Loucy (cell line): ENCODE measurements around the gene PARD6G.

Source experiments
- H2AFZ ChIP-seq: fragments of 200-600 bp; sonication (generic); 2 replicates; pipeline ENCODE4 v1.6.0; 2016; ENCODE audit warnings: antibody characterized with exemption, mild to moderate bottlenecking, low read length, moderate library complexity
- H3F3A ChIP-seq: fragments of 200-600 bp; 2 replicates; pipeline ENCODE4 v1.6.0; 2016; ENCODE audit warnings: antibody characterized with exemption, low read depth, mild to moderate bottlenecking
- H3K27me3 ChIP-seq: fragments of 200-600 bp; sonication (generic); 2 replicates; pipeline ENCODE4 v1.6.1; 2014; ENCODE audit warnings: low read length, mild to moderate bottlenecking; ENCODE audit not compliant: insufficient read depth, poor library complexity, severe bottlenecking
- H3K36me3 ChIP-seq: fragments of 200-600 bp; sonication (generic); 2 replicates; pipeline ENCODE4 v1.6.1; 2016; ENCODE audit warnings: low read length; ENCODE audit not compliant: insufficient read depth
- H3K4me1 ChIP-seq: fragments of 200-600 bp; sonication (generic); 2 replicates; pipeline ENCODE4 v1.5.1; 2014; ENCODE audit warnings: low read length, mild to moderate bottlenecking; ENCODE audit not compliant: insufficient read depth, poor library complexity, severe bottlenecking
- H3K4me2 ChIP-seq: fragments of 200-600 bp; sonication (generic); 2 replicates; pipeline ENCODE4 v1.6.0; 2014; ENCODE audit warnings: antibody characterized with exemption, low read length, low read depth, mild to moderate bottlenecking; ENCODE audit not compliant: poor library complexity, severe bottlenecking
- H3K4me3 ChIP-seq: fragments of 200-600 bp; sonication (generic); 2 replicates; pipeline ENCODE4 v1.5.1; 2014; ENCODE audit warnings: low read length, mild to moderate bottlenecking, mixed read lengths; ENCODE audit not compliant: poor library complexity, severe bottlenecking
- H3K79me2 ChIP-seq: fragments of 200-600 bp; sonication (generic); 2 replicates; pipeline ENCODE4 v1.6.1; 2014; ENCODE audit warnings: low read length; ENCODE audit not compliant: insufficient read depth
- H3K9ac ChIP-seq: fragments of 200-600 bp; sonication (generic); 2 replicates; pipeline ENCODE4 v1.6.0; 2014; ENCODE audit warnings: mild to moderate bottlenecking, low read depth, low read length, moderate library complexity; ENCODE audit not compliant: poor library complexity, severe bottlenecking
- H3K9me2 ChIP-seq: fragments of 200-600 bp; sonication (generic); replicated peaks from 2 replicates; pipeline ENCODE4 v1.6.1; 2016; ENCODE audit warnings: low read depth, low read length, mixed read lengths
- H3K9me3 ChIP-seq: fragments of 200-600 bp; sonication (generic); 2 replicates; pipeline ENCODE4 v1.6.1; 2014; ENCODE audit warnings: mild to moderate bottlenecking, antibody characterized with exemption, low read length, low read depth; ENCODE audit not compliant: insufficient read depth
- H4K20me1 ChIP-seq: fragments of 200-600 bp; sonication (generic); 2 replicates; pipeline ENCODE4 v1.6.0; 2014; ENCODE audit warnings: antibody characterized with exemption, low read length, mild to moderate bottlenecking; ENCODE audit not compliant: insufficient read depth, poor library complexity, severe bottlenecking
- EZH2phosphoT487 ChIP-seq: fragments of 200-600 bp; IDR thresholded peaks from 2 replicates; pipeline ENCODE4 v1.6.1; 2018; ENCODE audit warnings: antibody characterized with exemption, mild to moderate bottlenecking, moderate library complexity, borderline replicate concordance
- TF ChIP-seq, protein P1 (sequence below): fragments of 200-600 bp; sonication (generic); conservative IDR thresholded peaks from 2 replicates; pipeline ENCODE4 v1.5.1; 2014; ENCODE audit warnings: mild to moderate bottlenecking, antibody characterized with exemption, low read length

PARD6G gene

GRCh38 chr18:80231616-80232015, 15.7 kb downstream of the PARD6G start:
- Histone ChIP-seq H3K4me1 (no peaks in the 10 kb centered on the region), H3K4me2 (no peak overlapping the region), H3F3A (no peaks in the 10 kb centered on the region), H4K20me1 (no peaks in the 10 kb centered on the region), H3K27me3 (no peaks in the 10 kb centered on the region), H3K9me2 (no peaks in the 10 kb centered on the region), H3K9me3 (peaks cover 17% of the 10 kb centered on the region), H2AFZ (no peak overlapping the region), H3K4me3 (no peak overlapping the region), H3K79me2 (no peaks in the 10 kb centered on the region), H3K9ac (no peak overlapping the region), H3K36me3 (no peaks in the 10 kb centered on the region)
- TF ChIP-seq, protein P1, sequence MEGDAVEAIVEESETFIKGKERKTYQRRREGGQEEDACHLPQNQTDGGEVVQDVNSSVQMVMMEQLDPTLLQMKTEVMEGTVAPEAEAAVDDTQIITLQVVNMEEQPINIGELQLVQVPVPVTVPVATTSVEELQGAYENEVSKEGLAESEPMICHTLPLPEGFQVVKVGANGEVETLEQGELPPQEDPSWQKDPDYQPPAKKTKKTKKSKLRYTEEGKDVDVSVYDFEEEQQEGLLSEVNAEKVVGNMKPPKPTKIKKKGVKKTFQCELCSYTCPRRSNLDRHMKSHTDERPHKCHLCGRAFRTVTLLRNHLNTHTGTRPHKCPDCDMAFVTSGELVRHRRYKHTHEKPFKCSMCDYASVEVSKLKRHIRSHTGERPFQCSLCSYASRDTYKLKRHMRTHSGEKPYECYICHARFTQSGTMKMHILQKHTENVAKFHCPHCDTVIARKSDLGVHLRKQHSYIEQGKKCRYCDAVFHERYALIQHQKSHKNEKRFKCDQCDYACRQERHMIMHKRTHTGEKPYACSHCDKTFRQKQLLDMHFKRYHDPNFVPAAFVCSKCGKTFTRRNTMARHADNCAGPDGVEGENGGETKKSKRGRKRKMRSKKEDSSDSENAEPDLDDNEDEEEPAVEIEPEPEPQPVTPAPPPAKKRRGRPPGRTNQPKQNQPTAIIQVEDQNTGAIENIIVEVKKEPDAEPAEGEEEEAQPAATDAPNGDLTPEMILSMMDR = no peak
- TF ChIP-seq EZH2phosphoT487 = no peak

DNA sequence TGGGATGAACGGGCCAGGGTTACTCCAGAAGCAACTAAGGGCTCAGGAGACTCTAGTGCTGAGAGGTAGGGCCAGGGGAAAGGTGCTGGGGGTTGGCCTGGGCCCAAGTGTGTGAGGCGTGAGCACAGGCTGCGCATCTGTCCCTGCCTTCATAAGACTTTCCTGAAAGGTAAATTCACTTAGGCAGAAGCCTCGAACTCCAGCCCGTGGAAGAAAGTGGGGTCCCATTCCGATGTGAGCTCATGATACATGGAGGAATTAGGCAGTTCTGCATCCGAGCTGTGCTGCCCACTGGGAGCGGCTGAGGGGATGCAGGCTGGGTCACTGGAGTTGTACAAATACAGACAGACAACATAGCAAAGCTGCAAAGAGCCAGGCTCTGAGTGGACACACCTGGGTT, 16.2 kb downstream of the PARD6G start:
- H3K27me3 ChIP-seq = no peaks in the 10 kb centered on the region
- no peak overlapping the region for H3K4me3 ChIP-seq
- no peaks in the 10 kb centered on the region for H4K20me1 ChIP-seq
- H3K4me1 ChIP-seq = no peaks in the 10 kb centered on the region
- H3K9me3 ChIP-seq = peaks cover 17% of the 10 kb centered on the region
- H3K9me2 ChIP-seq = no peaks in the 10 kb centered on the region
- no peaks in the 10 kb centered on the region for H3K36me3 ChIP-seq
- H3K79me2 ChIP-seq = no peaks in the 10 kb centered on the region
- no peak overlapping the region for H3K4me2 ChIP-seq
- no peaks in the 10 kb centered on the region for H3F3A ChIP-seq
- H2AFZ ChIP-seq = no peak overlapping the region
- H3K9ac ChIP-seq = no peak overlapping the region
- TF ChIP-seq, protein P1 = no peak
- TF ChIP-seq EZH2phosphoT487 = no peak

GRCh38 chr18:80229766-80230745, 17.3 kb downstream of the PARD6G start:
- TF ChIP-seq, protein P1 = no peak
- no peak for TF ChIP-seq EZH2phosphoT487
- no peaks in the 10 kb centered on the region for H4K20me1 ChIP-seq
- H3K4me3 ChIP-seq = no peak overlapping the region
- H2AFZ ChIP-seq = no peak overlapping the region
- no peak overlapping the region for H3K4me2 ChIP-seq
- no peaks in the 10 kb centered on the region for H3K27me3 ChIP-seq
- no peak overlapping the region for H3K9ac ChIP-seq
- no peaks in the 10 kb centered on the region for H3K36me3 ChIP-seq
- no peaks in the 10 kb centered on the region for H3K4me1 ChIP-seq
- no peaks in the 10 kb centered on the region for H3K79me2 ChIP-seq
- peaks cover 17% of the 10 kb centered on the region for H3K9me3 ChIP-seq
- H3F3A ChIP-seq = no peaks in the 10 kb centered on the region
- H3K9me2 ChIP-seq = no peaks in the 10 kb centered on the region
